ENCODE measurements around the gene CTSS.
"Not testable (repeated sequence)": the region's sequence is repeated elsewhere in the genome, so short reads cannot be mapped to it uniquely, and the experiment has no call there.

Gene CTSS

DNA sequence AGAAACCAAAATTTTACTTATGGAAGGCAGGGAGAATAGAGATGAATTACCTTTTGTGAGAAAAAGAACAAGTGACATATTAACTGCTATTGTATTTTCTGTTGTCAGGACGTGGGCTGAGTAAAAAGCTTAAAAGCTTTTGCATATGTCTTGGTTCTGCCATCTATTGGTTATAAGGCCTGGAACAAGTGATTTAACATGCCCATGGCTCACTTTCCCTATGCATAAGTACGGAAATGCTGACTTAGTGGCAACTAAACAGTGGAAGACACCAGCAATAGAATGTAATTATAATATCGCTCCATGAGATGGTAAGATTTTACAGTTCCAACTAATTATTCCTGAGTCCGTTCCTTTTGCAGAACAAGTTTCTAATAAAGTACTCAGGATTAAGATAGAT lies 6.7 kb upstream of the CTSS start:
- no peak for DNase-seq

DNA sequence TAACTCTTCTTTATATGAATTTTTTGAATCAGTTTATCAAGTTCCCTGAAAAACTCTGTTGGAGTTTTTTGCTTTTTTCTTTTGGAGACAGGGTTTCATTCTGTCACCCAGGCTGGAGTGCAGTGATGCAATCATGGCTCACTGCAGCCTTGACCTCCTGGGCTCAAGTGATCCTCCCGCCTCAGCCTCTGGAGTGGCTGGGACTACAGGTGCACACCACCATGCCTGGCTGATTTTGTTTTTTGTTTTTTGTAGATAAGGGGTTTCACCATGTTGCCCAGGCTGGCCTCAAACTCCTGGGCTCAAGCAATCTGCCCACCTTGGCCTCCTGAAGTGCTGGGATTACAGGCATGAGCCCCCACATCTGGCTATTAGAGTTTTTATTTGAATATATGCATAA lies 2.1 kb upstream of the CTSS start:
- not testable (repeated sequence) for DNase-seq

DNA sequence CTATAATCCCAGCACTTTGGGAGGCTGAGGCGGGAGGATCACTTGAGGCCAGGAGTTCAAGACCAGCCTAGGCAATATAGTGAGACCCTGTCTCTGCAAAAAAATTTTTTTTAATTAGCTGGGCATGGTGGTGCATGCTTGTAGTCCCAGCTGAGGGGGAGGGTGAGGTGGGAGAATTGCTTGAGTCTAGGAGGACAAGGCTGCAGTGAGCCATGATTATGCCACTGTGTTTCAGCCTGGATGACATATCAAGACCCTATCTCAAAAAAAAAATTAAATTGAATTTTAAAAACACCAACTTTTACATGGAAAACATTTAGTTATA lies 361 bp upstream of the CTSS start:
- not testable (repeated sequence) for DNase-seq

DNA sequence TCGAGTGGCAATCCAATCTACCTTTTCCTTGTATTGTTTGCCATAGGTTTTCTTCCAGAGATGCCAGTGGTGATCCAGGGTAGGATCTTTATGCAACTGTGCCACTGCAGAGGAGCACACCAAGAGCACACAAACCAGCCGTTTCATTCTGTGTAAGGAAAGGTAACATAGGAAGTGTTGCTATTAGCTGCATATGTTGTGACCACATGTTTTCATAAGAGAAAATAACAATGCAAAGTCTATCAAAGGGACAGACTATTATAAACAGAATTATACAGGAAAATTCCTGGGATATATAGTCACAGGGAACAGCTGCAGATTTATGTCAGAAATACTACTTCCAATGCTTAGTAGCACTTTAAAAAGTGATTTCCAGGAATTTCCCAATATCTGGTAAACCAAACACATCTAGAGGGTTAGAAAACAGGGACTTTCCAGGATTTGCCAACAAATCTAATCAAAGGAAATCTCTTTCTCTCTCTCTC lies 919 bp downstream of the CTSS start:
- DNase-seq = no peak

DNA sequence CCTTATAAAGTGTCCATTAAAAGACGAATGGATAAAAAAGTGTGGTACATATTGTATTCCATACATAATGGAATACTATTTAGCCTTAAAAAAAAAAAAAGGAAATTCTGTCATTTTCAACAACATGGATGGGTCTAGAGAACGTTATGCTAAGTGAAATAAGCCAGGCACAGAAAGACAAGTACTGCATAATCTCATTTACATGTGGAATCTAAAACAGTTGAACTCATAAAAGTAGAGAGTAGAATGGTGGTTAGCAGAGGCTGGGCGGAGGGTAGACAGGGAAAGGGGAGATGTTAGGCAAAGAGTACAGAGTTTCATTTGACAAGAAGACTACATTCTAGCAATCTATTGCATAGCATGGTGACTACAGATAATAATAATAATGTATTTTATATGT lies 2.6 kb downstream of the CTSS start:
- DNase-seq = no peak

DNA sequence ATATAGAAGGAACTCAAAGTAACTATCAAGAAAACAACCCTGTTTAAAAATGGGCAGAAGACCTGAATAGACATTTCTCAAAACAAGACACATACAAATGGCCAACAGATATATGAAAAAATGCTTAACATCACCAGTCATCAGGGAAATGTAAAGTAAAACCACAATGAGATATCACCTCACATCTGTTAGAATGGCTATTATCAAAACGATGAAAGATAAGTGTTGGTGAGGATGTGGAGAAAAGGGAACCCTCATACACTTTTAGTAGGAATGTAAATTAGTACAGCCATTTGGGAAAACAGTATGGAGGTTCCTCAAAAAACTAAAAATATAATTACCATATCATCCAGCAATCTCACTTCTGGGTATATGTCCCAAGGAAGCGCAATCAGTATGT lies 3.0 kb downstream of the CTSS start:
- DNase-seq = no peak

DNA sequence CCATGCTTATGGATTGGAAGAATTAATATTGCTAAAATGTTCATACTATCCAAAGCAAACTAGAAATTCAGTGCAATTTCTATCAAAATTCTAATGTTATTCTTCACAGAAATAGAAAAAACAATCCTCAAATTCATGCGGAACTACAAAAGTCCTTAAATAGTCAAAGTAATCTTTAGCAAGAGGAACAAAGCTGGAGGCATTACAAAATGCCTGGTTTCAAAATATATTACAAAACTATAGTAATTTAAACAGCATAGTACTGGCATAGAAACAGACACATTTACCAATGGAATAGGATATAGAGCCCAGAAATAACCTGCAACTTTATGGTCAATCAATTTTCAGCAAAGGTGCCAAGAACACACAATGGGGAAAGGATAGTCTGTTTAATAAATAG lies 3.8 kb downstream of the CTSS start:
- no peak for DNase-seq

DNA sequence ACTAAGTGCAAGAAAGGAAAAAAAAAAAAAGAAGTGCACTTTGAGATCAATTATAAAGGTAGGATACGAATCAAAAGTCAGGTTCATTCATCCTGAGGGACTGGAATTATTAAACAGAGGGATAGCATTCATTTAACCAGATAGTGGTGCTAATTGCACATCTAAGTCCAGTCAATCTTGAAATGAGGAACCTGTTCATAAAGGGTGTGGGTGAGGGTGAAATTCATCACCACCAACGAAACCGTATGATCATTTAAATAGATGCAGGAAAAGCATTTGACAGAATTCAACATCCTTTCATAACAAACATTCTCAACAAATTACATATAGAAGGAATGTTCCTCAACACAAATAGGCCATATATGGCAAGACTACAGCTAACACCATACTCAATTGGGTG lies 5.6 kb downstream of the CTSS start:
- no peak for DNase-seq

DNA sequence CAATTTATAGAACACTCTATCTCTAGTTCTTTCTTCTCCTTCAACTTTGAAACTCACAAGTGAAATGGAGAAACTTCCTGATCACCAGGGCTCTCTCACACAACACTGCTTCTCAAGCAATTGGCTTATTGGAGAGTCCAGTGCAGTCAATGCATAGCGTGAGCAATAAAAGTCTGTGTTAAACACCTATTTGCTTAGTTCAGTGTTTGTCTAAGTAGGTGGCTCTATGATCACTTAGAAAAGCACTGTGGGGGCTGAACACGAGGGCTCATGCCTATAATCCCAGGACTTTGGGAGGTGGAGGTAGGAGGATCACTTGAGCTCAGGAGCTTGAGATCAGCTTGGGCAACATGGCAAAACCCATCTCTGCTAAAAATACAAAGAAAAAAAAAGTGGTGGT lies 12.2 kb downstream of the CTSS start:
- DNase-seq = no peak

DNA sequence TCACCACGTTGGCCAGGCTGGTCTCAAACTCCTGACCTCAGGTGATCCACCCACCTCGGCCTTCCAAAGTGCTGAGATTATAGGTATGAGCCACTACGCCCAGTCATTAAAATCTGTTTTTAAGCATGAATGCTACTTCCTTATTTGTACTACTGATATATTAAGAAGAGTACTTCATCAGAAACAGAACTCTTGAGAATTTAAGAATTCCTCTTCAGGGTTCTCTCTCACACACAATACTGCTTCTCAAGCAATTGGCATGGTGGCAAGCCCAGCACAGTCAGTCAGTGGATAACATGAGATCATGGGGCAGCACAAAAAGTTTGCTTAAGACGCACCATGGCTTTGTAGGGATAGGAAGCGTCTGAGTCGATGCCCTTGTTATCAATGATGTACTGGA lies 14.1 kb downstream of the CTSS start:
- no peak for DNase-seq

DNA sequence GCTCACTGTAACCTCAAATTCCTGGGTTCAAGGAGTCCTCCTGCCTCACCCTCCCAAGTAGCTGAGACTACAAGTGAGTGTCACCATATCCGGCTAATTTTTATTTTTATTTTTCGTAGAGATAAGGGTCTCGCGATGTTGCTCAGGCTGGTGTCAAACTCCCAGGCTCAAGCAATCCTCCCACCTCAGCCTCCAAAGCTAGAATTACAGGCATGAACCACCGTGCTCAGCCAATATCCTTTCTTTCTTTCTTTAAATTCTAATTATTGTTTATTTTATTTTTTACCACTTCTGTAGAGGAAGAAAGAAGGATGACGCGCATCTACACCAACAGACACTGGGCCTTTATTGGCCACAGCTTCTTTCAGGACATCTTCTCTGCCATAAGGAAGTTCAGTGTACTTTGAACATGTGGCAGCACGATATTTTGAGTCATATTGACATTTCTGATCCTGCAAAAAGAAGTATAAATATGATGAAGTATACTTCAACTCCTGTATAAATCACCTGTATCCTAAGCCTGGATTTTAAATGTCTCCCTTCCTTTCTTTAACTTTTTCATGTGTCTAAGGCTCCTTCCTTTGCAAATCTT lies 15.8 kb downstream of the CTSS start:
- DNase-seq = no peak

DNA sequence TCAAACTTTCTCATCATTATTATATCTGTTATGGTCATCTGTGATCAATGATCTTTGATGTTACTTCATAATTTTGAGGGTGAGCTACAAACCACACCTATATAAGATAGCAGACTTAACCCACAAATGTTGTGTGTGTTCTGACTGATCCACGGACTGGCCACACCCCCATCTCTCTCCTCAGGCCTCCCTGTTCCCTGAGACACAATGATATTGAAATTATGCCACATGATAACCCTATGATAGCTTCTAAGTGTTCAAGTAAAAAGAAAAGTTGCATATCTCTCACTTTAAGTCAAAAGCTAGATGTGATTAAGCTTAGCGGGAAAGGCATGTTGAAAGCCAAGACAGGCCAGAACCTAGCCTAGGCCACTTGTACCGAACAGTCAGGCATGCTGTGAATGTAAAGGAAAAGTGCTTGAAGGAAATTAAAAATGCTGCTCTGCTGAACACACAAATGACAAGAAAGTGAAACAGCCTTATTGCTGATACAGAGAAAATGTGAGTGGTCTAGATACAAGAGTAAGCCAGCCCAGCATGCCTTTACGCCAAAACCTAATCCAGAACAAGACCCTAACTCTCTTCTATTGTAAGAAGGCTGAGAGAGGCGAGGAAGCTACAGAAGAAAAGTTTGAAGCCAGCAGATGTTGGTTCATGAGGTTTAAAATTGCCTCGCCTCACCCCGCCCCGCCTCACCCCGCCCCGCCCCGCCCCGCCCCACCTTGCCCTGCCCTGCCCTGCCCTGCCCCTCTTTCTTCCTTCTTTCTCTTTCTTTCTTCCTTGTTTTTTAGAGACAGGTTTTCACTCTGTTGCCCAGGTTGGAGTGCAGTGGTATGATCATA lies 16.5 kb downstream of the CTSS start:
- DNase-seq = no peak

DNA sequence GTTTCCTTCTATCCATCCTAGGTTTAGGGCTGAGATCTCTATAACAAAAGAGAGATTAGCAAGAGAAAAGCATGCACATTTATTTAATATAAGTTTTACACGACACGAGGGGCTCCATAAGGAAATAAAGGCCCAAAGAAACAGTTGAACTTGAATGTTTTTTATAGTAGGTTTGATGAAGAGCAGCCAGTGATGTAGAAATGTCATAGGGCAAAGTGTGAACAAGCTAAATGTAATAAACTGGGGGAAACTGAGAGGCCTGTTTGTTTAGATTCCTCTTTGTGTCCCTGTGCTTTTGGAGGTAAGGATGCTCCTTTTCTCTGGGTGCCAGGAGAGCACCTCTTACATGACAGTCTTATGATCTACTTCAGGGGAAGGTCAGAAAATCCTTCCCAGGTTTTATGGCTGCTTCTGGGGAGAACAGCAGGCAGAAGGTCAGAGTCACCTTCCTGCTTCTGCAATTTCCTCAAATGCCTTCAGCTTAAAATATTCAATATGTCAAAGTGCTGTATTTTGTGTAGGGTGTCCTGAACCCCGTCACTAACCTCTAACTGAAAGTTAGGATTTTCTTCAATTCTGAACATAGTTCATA lies 35.4 kb downstream of the CTSS start:
- no peak for DNase-seq

DNA sequence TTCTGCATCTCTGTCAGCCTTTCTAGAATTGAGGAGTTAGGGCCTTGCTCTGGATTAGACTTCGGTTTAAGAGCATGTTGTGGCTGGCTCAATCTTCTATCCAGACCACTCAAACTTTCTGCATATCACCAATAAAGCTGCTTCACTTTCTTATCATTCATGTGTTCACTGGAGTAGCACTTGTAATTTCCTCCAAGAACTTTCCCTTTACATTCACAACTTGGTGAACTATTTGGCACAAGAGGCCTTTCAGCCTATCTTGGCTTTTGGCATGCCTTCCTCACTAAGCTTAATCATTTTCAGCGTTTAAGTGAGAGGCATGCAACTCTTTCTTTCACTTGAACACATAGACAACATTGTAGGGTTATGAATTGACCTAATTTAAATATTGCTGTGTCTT lies 41.2 kb downstream of the CTSS start:
- DNase-seq = no peak

DNA sequence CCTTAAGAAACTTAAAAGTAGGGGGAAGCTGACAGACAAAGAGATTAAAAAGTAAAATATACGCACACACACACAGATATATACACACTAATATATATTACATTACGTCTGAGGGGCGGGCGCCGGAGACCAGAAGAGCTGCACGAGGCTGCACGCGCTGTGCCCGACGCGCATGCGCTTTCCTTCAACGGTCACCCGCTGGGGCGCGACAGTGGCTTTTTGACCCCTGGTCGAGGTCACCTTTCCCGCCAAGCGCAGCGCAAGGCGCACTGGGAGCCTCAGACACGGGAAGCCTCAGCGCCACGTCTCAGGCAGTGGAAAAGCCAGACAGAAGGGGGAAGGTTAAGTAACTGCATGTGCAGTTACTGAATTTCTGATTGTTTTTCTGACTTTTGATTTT lies 44.9 kb downstream of the CTSS start, which contains the start of gene HORMAD1:
HORMAD1 (minus strand) TSS at position 193 of the 400 bp plus-strand sequence. CDS start 1,390 bp downstream, outside the sequence.
- no peak for DNase-seq

DNA sequence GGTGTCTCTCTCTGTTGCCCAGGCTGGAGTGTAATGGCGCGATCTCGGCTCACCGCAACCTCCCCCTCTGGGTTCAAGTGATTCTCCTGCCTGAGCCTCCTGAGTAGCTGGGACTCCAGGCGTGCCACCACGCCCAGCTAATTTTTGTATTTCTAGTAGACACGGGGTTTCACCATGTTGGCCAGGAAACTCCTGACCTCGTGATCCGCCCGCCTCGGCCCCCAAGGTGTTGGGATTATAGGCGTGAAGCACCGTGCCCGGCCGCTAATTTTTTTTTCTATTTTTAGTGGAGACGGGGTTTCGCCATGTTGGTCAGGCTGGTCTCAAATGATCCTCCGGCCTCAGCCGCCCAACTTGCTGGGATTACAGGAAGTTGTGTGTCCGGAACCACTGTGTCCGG lies 45.5 kb downstream of the CTSS start:
- DNase-seq = no peak

DNA sequence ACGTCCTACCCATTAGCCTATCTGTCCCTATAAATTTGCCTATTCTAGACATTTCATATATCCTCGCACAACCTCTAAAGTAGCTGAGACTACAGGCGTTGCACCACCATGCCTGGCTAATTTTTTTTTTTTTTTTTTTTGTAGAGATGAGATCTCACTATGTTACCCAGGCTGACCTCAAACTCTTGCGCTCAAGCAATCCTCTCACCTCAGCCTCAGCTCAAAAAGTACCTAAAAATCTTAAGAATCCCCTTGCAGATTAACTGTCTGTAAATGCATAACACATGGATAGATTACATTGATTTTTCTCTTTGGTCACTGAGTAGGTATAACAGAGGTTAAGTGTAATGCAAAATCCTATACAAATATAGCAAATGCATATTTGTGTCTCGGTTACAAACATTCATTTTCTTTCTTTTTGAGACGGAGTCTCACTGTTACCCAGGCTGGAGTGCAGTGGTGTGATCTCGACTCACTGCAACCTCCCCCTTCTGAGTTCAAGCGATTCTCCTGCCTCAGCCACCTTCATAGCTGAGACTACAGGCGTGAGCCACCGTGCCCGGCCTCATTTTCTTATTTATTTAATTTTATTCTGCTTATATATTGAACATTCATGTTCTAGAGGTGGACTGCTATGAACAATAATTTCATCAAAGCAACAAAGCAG lies 47.2 kb downstream of the CTSS start:
- DNase-seq = no peak

DNA sequence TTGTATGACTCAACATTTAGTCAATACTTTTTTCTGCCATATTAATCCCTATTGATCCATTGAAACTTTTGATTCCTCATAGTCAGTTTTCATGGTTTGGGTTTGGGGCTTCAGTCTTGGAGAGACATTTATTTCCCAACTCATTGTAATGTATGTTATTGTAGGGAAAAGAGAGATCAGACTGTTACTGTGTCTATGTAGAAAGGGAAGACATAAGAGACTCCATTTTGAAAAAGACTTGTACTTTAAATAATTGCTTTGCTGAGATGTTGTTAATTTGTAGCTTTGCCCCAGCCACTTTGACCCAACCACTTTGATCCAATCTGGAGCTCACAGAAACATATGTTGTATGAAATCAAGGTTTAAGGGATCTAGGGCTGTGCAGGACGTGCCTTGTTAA lies 56.5 kb downstream of the CTSS start:
- not testable (repeated sequence) for DNase-seq

DNA sequence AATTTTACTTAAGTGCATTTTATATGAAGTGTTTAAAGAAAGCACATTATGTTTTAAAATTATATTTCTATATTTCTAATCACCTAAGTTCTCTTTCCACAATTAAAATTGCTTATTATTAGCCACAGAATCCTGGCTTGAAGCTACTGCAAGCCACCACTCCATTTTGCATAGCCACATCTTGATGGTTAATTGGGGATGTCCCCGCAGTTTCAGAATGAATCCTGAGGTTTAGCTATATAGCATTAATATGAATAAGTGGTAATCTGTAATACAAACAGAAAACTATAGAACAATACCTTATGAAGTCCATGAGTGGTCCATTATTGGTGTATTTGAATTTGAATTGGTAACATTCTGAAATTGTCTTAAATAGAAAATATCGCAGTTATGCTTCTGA lies 57.0 kb downstream of the CTSS start:
- DNase-seq = no peak

DNA sequence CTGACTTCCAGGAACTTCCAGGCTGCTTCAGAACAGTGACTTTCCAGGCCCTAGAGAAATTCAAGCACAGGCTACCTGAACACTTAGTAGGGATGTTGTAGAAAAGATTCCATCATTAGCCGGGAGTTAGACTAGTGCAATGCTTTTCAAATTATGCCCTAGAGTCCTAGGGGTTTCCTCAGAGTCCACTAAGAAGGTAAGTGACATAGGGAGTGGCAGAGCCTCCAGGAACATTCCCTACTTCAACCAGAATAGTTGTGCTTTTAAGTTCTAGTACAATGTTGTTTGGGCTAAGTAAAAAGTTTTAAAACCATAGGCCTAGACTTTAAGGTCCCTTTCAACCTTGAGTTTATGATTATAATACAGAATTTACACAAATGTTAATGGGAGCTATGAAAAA lies 59.5 kb downstream of the CTSS start:
- no peak for DNase-seq

DNA sequence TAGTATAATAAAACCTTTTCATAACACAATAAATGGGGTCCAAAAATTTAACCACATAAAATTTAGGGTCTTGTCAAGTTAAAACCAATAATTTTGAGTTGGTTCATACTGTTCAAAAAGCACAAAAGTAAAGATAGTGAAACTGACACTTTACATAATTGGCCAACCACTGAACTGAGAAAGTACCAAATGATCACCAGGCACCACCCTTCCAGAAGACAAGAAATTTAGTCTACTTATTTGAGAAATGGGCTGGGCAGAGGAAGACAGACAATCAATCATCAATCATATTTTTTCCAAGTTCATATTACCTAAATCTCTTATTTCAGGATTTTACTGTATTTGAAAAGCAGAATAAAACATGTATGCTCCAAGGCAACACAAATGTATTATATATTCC lies 62.2 kb downstream of the CTSS start:
- DNase-seq = no peak

DNA sequence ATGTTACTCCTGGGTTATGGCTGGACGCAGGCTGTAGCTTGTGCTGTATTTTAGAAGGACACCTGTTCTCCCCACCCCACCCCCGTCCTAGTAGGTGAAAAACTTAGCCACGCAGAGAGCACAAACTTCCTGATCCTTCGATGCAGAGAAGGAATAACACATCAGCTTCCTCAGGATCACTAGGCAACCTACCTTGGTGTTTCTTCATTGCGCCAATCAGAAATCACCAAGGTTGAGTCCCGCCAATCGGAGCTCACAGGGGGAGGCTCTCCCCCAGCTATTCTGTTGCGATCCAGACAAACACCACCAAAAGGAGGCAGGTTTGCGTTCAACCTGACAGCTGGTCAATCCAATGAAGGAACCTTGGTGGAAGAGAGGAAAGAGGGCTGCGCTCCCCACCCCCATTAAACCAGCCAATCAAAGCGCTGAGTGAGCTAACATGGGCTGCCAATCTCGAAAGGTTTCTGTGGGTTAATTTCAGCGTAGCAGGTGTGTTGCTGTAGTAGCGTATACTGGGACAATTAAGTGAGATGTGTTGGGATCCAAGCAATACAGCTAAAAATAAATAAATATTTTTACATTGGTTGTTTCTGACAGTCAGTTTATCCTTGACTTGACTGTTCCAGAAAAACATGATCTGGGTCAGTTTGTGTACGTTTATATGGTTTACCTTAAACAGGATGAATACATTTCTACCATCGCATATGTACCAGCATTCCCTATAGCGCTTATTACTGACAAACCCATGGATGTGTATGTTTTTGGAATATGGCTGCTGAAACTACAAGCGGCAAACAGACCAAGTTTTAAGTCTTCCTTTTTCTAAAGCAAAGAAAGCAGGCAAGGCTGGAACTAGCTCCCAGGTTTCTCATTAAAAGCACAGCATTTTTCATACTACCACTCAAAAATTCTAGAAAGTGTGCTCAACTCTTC lies 68.3 kb downstream of the CTSS start, which contains the start of gene GOLPH3L:
GOLPH3L (minus strand) TSS at position 160 of the 933 bp plus-strand sequence. CDS start 2,316 bp downstream, outside the sequence.
- no peak for DNase-seq
